Stimulated activated naive B cell treated with anti-CD40 and anti-IgM and Interleukin-4, amounts not matched to agents 10 μg/mL and 1 μg/mL and 100 μg/mL, for 72 hours (primary cell): ENCODE results near the gene XPO6.

ENCODE experiments used
- ATAC-seq, 2 donors: fragments of 150-1000 bp; cut with Tn5 transposase; replicated peaks; 2 replicates each; pipeline ENCODE4 v1.10.0; 2021; ENCODE audit warnings: moderate library complexity in 1 of 2
- DNase-seq: peaks from one replicate; pipeline ENCODE4 v3.0.0; 2021
- H3K27ac Mint-ChIP-seq: one replicate; pipeline ENCODE4 v1.8.0; 2022; ENCODE audit warnings: mild to moderate bottlenecking, mixed read lengths
- H3K27me3 Mint-ChIP-seq, 2 donors: one replicate each; pipeline ENCODE4 v1.8.0; 2022; ENCODE audit warnings: mixed read lengths in 2 of 2
- H3K36me3 Mint-ChIP-seq, 2 donors: one replicate each; pipeline ENCODE4 v1.8.0; 2022; ENCODE audit warnings: mixed read lengths in 2 of 2, mild to moderate bottlenecking in 1 of 2
- H3K4me1 Mint-ChIP-seq, 2 donors: one replicate each; pipeline ENCODE4 v1.8.0; 2022; ENCODE audit warnings: mixed read lengths in 2 of 2, mild to moderate bottlenecking in 1 of 2
- H3K4me3 Mint-ChIP-seq, 2 donors: one replicate each; pipeline ENCODE4 v1.8.0; 2022; ENCODE audit warnings: mild to moderate bottlenecking in 2 of 2, mixed read lengths in 2 of 2, moderate library complexity in 1 of 2
- H3K9me3 Mint-ChIP-seq, 2 donors: one replicate each; pipeline ENCODE4 v1.8.0; 2022; ENCODE audit warnings: mixed read lengths in 2 of 2, mild to moderate bottlenecking in 1 of 2

Gene XPO6

DNA sequence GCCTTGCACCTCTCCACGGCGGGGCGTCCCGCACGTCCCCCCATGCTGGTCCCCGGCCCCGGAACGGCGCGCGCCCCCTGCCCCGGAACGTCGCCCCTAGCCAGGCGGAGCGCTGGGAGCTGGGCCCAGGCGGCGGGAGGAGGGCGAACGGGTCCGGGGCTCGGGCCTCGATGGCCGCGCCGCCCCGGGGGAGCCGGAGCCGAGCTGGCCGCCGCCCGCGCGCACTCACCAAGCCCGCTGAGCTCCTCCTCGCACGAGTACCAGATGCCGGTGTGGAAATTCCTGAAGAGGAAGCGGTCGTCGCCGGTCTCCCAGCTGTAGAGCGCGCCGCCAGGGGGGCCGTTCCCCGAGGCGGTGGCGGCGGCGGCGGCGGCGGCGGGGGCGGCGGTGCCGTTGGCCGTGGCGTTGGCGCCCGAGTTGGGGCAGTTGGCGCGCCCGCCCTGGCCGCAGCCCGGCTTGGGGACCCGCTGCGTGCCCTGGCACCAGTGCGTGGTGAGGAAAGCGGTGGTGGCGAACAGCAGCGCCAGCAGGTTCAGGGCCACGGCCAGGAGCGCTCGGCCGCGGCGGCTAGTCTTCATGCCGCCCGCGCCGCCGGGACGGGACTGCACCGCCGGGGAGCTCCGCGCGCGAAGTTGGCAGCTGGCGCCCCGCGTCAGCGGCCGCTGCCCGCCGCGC is 148.8 kb downstream of the XPO6 start:
- Mint-ChIP-seq H3K36me3 (no peaks in the 10 kb centered on the region), H3K4me3 (no peak overlapping the region), H3K27me3 (peaks cover 63 to 70% of the 10 kb centered on the region in 2 donors)

DNA sequence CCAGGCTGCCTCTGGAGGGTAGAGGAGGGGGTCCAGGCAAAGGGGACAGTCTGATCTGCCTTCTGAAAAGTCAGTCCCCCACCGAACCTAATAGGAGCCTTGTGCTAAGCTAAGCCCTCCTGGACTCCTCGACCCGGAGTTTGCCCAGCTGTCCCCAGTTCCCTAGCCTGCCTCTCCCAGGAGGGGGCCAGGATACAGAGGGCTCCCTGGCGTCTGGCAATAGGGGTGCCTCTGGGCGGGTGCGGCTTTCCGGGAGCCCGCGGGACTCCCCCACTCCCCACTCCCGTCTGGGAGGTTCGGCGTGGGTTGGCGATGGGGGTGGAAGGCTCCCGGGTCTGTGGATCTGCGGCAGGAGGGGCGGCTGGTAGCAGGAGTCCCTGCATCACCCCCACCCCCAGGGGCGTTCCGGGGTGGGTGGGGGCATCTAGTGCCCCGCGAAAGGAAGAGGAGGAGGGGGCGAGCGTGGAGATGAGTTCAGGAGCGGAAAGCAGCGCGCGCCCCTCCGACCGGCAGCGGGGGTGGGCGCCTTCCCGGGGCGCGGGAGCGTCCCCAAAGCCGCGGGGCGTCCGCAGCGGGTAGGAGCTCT is 149.4 kb downstream of the XPO6 start:
- no peak for ATAC-seq
- peak overlapping the region; percentile 50 to 77 for H3K4me3 Mint-ChIP-seq
- peaks cover 59 to 70% of the 10 kb centered on the region in 2 donors for H3K27me3 Mint-ChIP-seq
- H3K4me1 Mint-ChIP-seq: peaks cover 5% of the 10 kb centered on the region in 2 donors
- H3K9me3 Mint-ChIP-seq: no peaks in the 10 kb centered on the region
- H3K36me3 Mint-ChIP-seq: no peaks in the 10 kb centered on the region
- DNase-seq: no peak
- peak overlapping the region; percentile 62 for H3K27ac Mint-ChIP-seq

More for the DNA sequence above, 148.8 kb downstream of the XPO6 start:
- Mint-ChIP-seq H3K9me3 (no peaks in the 10 kb centered on the region), H3K27ac (no peak overlapping the region), H3K4me1 (peaks cover 5% of the 10 kb centered on the region in 2 donors)
- ATAC-seq (peak; percentile 42 to 64), DNase-seq (no peak)

DNA sequence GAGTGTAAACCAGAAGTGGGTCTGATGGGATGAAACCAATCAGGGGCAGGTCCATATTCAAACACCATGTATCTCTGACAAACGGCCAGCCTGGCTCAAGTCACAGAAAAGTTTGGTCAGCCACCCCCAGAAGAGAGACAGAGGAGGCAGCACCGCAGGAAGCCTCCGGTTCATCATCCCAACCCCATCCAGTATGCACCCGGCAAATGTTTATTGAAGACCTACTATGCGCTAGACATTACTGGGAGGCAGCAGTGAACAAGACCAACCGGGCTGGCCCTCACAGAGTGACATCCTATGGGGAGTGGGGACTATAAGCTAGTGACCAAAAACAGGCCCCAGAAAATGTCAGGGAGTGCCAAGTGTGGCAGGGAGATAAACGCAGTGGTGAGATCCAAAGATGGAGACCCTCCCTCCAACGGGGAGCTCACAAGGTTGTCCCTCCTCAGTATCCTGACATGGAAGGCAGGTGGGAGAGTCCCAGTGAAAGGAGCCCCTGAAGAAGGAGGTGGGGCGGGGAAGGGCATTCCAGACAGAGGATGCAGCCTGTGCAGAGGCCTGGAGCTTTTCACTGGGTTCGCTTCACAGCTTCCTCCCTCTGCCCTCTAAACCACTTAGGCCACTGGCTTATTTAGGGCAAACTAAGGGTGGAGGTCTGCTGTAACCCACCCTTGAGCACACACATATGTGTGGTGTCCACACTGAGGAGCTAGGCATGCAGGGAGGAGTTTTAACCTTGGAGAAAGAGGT is 150.2 kb downstream of the XPO6 start:
- Mint-ChIP-seq H3K27ac (no peak overlapping the region), H3K4me1 (peaks cover 5% of the 10 kb centered on the region in 2 donors), H3K9me3 (no peaks in the 10 kb centered on the region), H3K27me3 (peaks cover 63 to 74% of the 10 kb centered on the region in 2 donors), H3K4me3 (no peak overlapping the region), H3K36me3 (no peaks in the 10 kb centered on the region)
- ATAC-seq (no peak), DNase-seq (no peak)

GRCh38 chr16:28059841-28060575 is 151.8 kb downstream of the XPO6 start:
- ATAC-seq (no peak), DNase-seq (no peak)
- no peak overlapping the region for H3K27ac Mint-ChIP-seq
- no peaks in the 10 kb centered on the region for H3K36me3 Mint-ChIP-seq
- H3K27me3 Mint-ChIP-seq: peaks cover 53 to 66% of the 10 kb centered on the region in 2 donors
- peaks cover 5% of the 10 kb centered on the region in 2 donors for H3K4me1 Mint-ChIP-seq
- no peaks in the 10 kb centered on the region for H3K9me3 Mint-ChIP-seq
- no peak overlapping the region for H3K4me3 Mint-ChIP-seq

- peak in 1 of 2 donors; percentile 10 for ATAC-seq
- no peak overlapping the region for H3K4me3 Mint-ChIP-seq
- no peak overlapping the region for H3K27ac Mint-ChIP-seq
- H3K9me3 Mint-ChIP-seq: no peaks in the 10 kb centered on the region
- H3K36me3 Mint-ChIP-seq: no peaks in the 10 kb centered on the region
- peaks cover 52 to 61% of the 10 kb centered on the region in 2 donors for H3K27me3 Mint-ChIP-seq
- DNase-seq: no peak
- H3K4me1 Mint-ChIP-seq: peaks cover 5% of the 10 kb centered on the region in 2 donors
Observed at GRCh38 chr16:28058839-28059589, 152.8 kb downstream of the XPO6 start.

DNA sequence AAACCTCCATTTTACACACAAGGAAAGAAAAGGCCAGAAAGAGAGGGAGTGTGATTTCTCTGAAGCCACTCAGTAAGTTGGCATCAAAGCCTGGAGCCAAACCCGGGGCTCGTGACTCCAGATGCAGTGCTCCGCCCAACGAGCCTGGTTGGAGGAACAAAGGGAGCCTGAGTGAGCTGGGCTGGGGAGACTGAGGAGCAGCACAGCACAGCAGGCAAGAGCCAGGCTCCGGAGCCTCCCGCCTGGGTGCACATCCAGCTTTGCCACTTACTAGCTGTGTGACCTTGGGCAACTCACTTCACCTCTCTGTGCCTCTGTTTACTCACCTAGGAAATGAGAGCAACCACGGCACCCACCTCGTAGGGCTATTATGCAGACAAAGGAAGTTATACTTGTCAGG is 153.8 kb downstream of the XPO6 start:
- peaks cover 59 to 66% of the 10 kb centered on the region in 2 donors for H3K27me3 Mint-ChIP-seq
- H3K9me3 Mint-ChIP-seq: no peaks in the 10 kb centered on the region
- H3K36me3 Mint-ChIP-seq: no peaks in the 10 kb centered on the region
- no peak for ATAC-seq
- no peak for DNase-seq
- H3K4me1 Mint-ChIP-seq: peaks cover 5 to 8% of the 10 kb centered on the region in 2 donors
- H3K27ac Mint-ChIP-seq: no peak overlapping the region
- H3K4me3 Mint-ChIP-seq: no peak overlapping the region

- no peak overlapping the region for H3K27ac Mint-ChIP-seq
- ATAC-seq (no peak), DNase-seq (no peak)
- no peaks in the 10 kb centered on the region for H3K36me3 Mint-ChIP-seq
- H3K4me3 Mint-ChIP-seq: no peak overlapping the region
- peaks cover 23 to 28% of the 10 kb centered on the region in 2 donors for H3K27me3 Mint-ChIP-seq
- peaks cover 0 to 2% of the 10 kb centered on the region in 2 donors for H3K4me1 Mint-ChIP-seq
- peaks cover 3 to 4% of the 10 kb centered on the region in 2 donors for H3K9me3 Mint-ChIP-seq
Observed at GRCh38 chr16:28053461-28053860, 158.3 kb downstream of the XPO6 start.

DNA sequence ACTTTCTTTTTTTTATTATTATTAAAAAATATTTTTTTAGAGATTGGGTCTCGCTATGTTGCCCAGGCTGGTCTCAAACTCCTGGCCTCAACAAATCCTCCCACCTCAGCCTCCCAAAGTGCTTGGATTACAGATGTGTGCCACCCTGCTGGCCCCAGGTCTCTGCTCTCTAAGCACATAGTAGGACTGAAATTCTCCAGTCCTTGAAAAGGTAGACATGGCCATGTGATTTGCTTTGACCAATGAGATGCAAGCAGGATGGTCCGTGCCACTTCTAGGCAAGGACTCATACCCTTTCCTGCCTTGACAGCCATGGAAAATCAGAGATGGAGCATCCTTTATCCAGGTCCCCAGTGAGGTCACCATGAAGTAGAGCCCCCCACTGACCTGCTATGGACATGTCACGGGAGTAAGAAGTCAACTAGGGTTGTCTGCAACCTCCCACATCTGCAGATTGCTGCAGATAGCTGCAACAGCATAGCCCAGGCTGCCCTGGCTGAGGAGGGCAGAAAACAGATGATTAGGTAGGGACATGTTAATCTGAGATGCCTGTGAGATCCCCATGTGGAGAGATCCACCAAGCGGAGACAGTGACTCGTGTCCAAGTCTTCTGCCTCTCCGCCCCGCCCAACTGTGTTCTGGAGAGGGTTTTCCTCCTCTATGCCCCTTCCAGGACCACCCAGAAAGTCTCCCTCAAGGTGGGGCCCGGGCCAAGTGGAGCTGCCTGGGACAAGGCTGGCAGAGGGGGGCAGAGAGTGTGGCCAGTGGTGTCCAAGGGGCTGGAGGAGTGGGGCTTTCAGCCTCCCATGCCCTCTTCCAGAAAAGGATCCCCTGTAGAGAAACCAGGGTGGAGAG is 159.3 kb downstream of the XPO6 start:
- H3K4me3 Mint-ChIP-seq: no peak overlapping the region
- peaks cover 0 to 2% of the 10 kb centered on the region in 2 donors for H3K4me1 Mint-ChIP-seq
- no peak overlapping the region for H3K27ac Mint-ChIP-seq
- H3K36me3 Mint-ChIP-seq: no peaks in the 10 kb centered on the region
- H3K27me3 Mint-ChIP-seq: peaks cover 20 to 21% of the 10 kb centered on the region in 2 donors
- DNase-seq (no peak), ATAC-seq (no peak)
- peaks cover 3 to 4% of the 10 kb centered on the region in 2 donors for H3K9me3 Mint-ChIP-seq

GRCh38 chr16:28051486-28051885 is 160.3 kb downstream of the XPO6 start:
- ATAC-seq (no peak), DNase-seq (no peak)
- Mint-ChIP-seq H3K4me3 (no peak overlapping the region), H3K27me3 (peaks cover 16 to 19% of the 10 kb centered on the region in 2 donors), H3K36me3 (peaks cover 0 to 3% of the 10 kb centered on the region in 2 donors), H3K9me3 (peaks cover 4 to 6% of the 10 kb centered on the region in 2 donors), H3K4me1 (peaks cover 0 to 2% of the 10 kb centered on the region in 2 donors), H3K27ac (no peak overlapping the region)
